Muscle of back (tissue), 11 donors: ENCODE results near the gene PRKG1. TPM values are rescaled to one million over a fixed set of nuclear protein-coding genes. Genes with fewer than 3 reads are reported as not detected.

Experiments
- DNase-seq, 3 donors: peaks; one replicate each; pipeline versions ENCODE4 v3.0.0 to v3.0.0-alpha.2; 2013
- polyA plus RNA-seq, 10 donors: library from polyadenylated mRNA; unstranded; fragments of 120-200 nt; gene quantifications; one replicate each; pipeline ENCODE4 v1.2.1, GENCODE V29; 2013; ENCODE audit not compliant: insufficient read length in 10 of 10

The PRKG1 gene
- polyA plus RNA-seq, 10 donors = 32.4 to 71.5 (median 45.2) TPM

- peak in 1 of 3 donors; percentile 55 for DNase-seq
Measured at GRCh38 chr10:51876503-51876902, 802.2 kb downstream of the PRKG1 start.

GRCh38 chr10:51876979-51877378 is 802.7 kb downstream of the PRKG1 start:
- DNase-seq = no peak

- DNase-seq = no peak
Measured at GRCh38 chr10:51877636-51878035, 803.3 kb downstream of the PRKG1 start.

GRCh38 chr10:51878695-51879094 is 804.4 kb downstream of the PRKG1 start:
- peak in 1 of 3 donors; percentile 38 for DNase-seq

- DNase-seq = peak; percentile 67 to 97 (median 86)
Measured at GRCh38 chr10:51879238-51879637, 805.0 kb downstream of the PRKG1 start.

GRCh38 chr10:51881213-51881612 is 806.9 kb downstream of the PRKG1 start:
- DNase-seq = no peak

- DNase-seq = no peak
Measured at GRCh38 chr10:51886438-51887068, 812.3 kb downstream of the PRKG1 start.

GRCh38 chr10:51888263-51888662 is 814.0 kb downstream of the PRKG1 start:
- DNase-seq = no peak

GRCh38 chr10:51892313-51892712 is 818.0 kb downstream of the PRKG1 start:
- DNase-seq = no peak

GRCh38 chr10:51892965-51893658 is 818.8 kb downstream of the PRKG1 start:
- no peak for DNase-seq

- peak in 1 of 3 donors; percentile 50 for DNase-seq
Measured at GRCh38 chr10:51894771-51895578, 820.7 kb downstream of the PRKG1 start.

- peak; percentile 55 to 84 (median 77) for DNase-seq
Measured at GRCh38 chr10:51896849-51897248, 822.6 kb downstream of the PRKG1 start.

- no peak for DNase-seq
Measured at GRCh38 chr10:51897560-51897959, 823.3 kb downstream of the PRKG1 start.

GRCh38 chr10:51900180-51900579 is 825.9 kb downstream of the PRKG1 start:
- DNase-seq = no peak

GRCh38 chr10:51903675-51904074 is 829.4 kb downstream of the PRKG1 start:
- DNase-seq = no peak

GRCh38 chr10:51905032-51905431 is 830.7 kb downstream of the PRKG1 start:
- DNase-seq = no peak

- DNase-seq = peak in 2 of 3 donors; percentile 40 to 56
Measured at GRCh38 chr10:51907361-51907760, 833.1 kb downstream of the PRKG1 start.

- no peak for DNase-seq
Measured at GRCh38 chr10:51910189-51910588, 835.9 kb downstream of the PRKG1 start.

GRCh38 chr10:51910596-51910995 is 836.3 kb downstream of the PRKG1 start:
- DNase-seq = no peak

GRCh38 chr10:51911723-51912122 is 837.4 kb downstream of the PRKG1 start:
- no peak for DNase-seq

- peak in 2 of 3 donors; percentile 36 to 51 for DNase-seq
Measured at GRCh38 chr10:51915031-51915542, 840.8 kb downstream of the PRKG1 start.

GRCh38 chr10:51918440-51918839 is 844.2 kb downstream of the PRKG1 start:
- peak in 1 of 3 donors; percentile 29 for DNase-seq
